ENCODE results near the gene NCCRP1. TPM values are rescaled to one million over a fixed set of nuclear protein-coding genes. Genes with fewer than 3 reads are reported as not detected.

The NCCRP1 gene
- total RNA-seq, 2 donors from 2014 or later = not detected

DNA sequence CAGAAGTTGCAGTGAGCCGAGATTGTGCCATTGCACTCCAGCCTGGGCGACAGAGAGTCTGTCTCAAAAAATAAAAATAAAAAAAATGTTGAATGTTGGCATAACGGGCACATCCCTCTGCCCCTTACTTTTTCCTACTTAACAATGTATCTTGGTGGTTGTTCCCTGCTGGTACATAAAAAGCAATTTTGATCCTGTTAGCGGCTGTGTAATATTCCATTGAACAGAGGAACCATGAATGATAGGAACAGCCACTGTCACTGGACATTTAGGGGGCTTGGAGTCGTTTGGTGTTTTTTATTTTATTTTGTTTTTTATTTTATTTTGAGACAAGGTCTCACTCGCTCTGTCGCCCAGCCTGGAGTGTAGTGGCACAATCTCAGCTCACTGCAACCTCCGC lies 10.4 kb upstream of the NCCRP1 start:
- TF ChIP-seq, protein P1, sequence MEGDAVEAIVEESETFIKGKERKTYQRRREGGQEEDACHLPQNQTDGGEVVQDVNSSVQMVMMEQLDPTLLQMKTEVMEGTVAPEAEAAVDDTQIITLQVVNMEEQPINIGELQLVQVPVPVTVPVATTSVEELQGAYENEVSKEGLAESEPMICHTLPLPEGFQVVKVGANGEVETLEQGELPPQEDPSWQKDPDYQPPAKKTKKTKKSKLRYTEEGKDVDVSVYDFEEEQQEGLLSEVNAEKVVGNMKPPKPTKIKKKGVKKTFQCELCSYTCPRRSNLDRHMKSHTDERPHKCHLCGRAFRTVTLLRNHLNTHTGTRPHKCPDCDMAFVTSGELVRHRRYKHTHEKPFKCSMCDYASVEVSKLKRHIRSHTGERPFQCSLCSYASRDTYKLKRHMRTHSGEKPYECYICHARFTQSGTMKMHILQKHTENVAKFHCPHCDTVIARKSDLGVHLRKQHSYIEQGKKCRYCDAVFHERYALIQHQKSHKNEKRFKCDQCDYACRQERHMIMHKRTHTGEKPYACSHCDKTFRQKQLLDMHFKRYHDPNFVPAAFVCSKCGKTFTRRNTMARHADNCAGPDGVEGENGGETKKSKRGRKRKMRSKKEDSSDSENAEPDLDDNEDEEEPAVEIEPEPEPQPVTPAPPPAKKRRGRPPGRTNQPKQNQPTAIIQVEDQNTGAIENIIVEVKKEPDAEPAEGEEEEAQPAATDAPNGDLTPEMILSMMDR (IDR thresholded peaks at IDR 0.05) = no peak
- Histone ChIP-seq H3K9me3 (no peaks in the 10 kb centered on the region), H3K27me3 (peaks cover 3% of the 10 kb centered on the region), H3K9ac (ENCODE audit: low read depth in 2 of 2, low read length in 2 of 2) (no peak overlapping the region), H3K27ac (no peak overlapping the region), H3K4me1 (no peaks in the 10 kb centered on the region), H3K4me3 (no peak overlapping the region), H3K36me3 (no peaks in the 10 kb centered on the region)
- no peak for DNase-seq
- intact Hi-C loops (cut with DNase I) = loop anchor here (2.0 kb wide), 1 partner anchor 66 kb away; no protein-coding TSS in a partner anchor

DNA sequence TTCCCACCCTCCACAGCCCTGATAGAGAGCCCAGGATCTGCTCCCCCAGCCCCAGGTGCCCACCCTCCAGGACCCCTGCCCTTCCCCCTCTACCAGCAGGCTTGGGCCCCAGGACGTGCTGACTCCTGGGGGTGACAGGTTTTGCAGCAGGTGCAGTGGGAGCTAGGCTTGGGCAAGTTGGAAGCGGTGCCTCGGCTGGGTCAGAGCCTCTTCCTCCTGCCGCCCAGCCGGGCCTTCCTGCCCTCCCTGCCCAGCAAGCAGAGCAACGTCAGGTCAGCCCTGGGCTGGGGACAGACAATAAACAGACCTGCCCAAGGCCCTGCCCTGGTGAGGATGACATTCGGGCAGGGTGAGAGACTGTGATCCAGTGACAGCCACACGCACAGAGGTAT lies 9.2 kb upstream of the NCCRP1 start:
- intact Hi-C loops (cut with DNase I) = loop anchor here (2.0 kb wide), 1 partner anchor 67 kb away; no protein-coding TSS in a partner anchor
- Histone ChIP-seq H3K4me3 (no peak overlapping the region), H3K36me3 (no peaks in the 10 kb centered on the region), H3K9me3 (no peaks in the 10 kb centered on the region), H3K27ac (no peak overlapping the region), H3K9ac (ENCODE audit: low read depth in 2 of 2, low read length in 2 of 2) (no peak overlapping the region), H3K4me1 (no peaks in the 10 kb centered on the region), H3K27me3 (peaks cover 3% of the 10 kb centered on the region)
- TF ChIP-seq, protein P1 (IDR thresholded peaks at IDR 0.05) = no peak
- no peak for DNase-seq

DNA sequence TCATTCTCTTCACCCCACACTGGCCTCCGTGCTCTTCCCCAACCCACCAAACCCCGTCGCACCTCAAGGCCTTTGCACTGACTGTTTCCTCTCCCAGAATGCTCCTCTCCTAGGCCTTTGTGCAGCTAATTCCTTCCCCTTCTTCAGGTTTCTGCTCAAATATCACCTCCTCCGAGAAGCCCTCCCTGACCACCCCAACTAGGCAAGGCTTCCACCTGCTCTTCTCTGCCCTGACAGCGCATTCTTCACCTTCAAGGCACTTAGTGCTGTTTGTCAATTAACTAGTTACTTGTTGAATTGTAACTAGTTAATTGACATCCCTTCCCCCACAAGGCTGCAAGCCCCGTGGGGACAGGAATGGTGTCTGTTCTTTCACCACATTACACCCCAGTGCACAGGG lies 7.8 kb upstream of the NCCRP1 start:
- no peaks in the 10 kb centered on the region for H3K36me3 ChIP-seq
- H3K4me3 ChIP-seq = no peak overlapping the region
- TF ChIP-seq, protein P1 (IDR thresholded peaks at IDR 0.05) = no peak
- no peak overlapping the region for H3K9ac ChIP-seq (ENCODE audit: low read depth in 2 of 2, low read length in 2 of 2)
- H3K27me3 ChIP-seq = peaks cover 3% of the 10 kb centered on the region
- H3K9me3 ChIP-seq = no peaks in the 10 kb centered on the region
- no peak overlapping the region for H3K27ac ChIP-seq
- intact Hi-C loops (cut with DNase I) = no loop called here
- no peak for DNase-seq
- H3K4me1 ChIP-seq = no peaks in the 10 kb centered on the region

DNA sequence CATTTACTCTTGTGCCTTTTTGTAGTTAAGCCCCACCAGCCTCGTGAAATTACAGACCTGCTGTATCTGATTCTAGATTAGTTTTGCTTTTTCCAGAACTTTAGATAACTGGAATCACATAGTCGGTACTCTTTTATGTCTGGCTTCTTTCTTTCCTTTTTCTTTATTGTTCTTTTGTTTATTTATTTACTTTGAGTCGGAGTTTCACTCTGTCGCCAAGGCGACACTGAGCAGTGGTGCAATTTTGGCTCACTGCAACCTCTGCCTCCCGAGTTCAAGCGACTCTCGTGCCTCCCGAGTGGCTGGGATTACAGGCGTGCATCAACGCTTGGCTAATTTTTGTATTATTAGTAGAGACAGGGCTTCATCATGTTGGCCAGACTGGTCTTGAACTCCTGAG lies 6.0 kb upstream of the NCCRP1 start:
- intact Hi-C loops (cut with DNase I) = no loop called here
- H3K9ac ChIP-seq (ENCODE audit: low read depth in 2 of 2, low read length in 2 of 2) = no peak overlapping the region
- DNase-seq = no peak

DNA sequence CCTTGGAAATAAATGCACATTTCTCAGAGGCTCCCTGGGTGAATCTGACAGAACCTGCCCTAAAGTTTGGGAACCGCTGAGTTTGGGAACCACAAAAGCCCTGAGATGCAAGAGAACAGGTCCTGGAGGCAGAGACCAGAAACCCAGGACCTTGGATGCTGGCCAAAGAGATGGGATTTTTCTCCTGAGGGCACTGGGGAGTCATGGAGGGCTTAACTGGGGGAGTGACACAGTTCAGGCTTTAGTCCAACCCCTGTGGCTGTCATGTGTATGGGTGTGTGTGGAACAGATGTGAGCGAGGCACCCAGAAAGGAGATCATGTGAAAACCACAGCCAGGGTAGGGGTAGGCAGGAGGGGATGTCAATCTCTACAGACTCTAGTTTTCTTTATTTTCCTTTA lies 3.9 kb upstream of the NCCRP1 start:
- no peak for DNase-seq
- no peak overlapping the region for H3K27ac ChIP-seq
- no peaks in the 10 kb centered on the region for H3K36me3 ChIP-seq
- peaks cover 22% of the 10 kb centered on the region for H3K27me3 ChIP-seq
- TF ChIP-seq, protein P1 (IDR thresholded peaks at IDR 0.05) = no peak
- H3K9ac ChIP-seq (ENCODE audit: low read depth in 2 of 2, low read length in 2 of 2) = no peak overlapping the region
- no peak overlapping the region for H3K4me3 ChIP-seq
- intact Hi-C loops (cut with DNase I) = no loop called here
- peaks cover 4% of the 10 kb centered on the region for H3K4me1 ChIP-seq
- no peaks in the 10 kb centered on the region for H3K9me3 ChIP-seq

More for the DNA sequence above, 6.0 kb upstream of the NCCRP1 start:
- Histone ChIP-seq H3K36me3 (no peaks in the 10 kb centered on the region), H3K27ac (no peak overlapping the region), H3K4me1 (no peaks in the 10 kb centered on the region), H3K9me3 (no peaks in the 10 kb centered on the region), H3K27me3 (peaks cover 3% of the 10 kb centered on the region), H3K4me3 (no peak overlapping the region)
- TF ChIP-seq, protein P1 (IDR thresholded peaks at IDR 0.05) = no peak

Measured in colonic mucosa (tissue), 4 donors.